ENCODE results near the gene SPATA45. TPM values are rescaled to one million over a fixed set of nuclear protein-coding genes. Genes with fewer than 3 reads are reported as not detected.

SPATA45 gene
- total and polyA plus RNA-seq, 2 donors (not counting 1 experiment from before 2014, with no cell fraction given), result 0.64 TPM; not detected in 1

GRCh38 chr1:212791676-212792395, 55.6 kb downstream of the SPATA45 start, which contains the start of the genes NSL1 and TATDN3:
Gene NSL1 (minus strand): TSS chr1:212791777. CDS start chr1:212791763, 14 bp downstream.
Gene TATDN3 (plus strand): TSS chr1:212791894. CDS start chr1:212791922, 28 bp downstream.
- Histone ChIP-seq H4K20me1 (ENCODE audit: control insufficient read depth, insufficient read depth, low read length, poor library complexity, severe bottlenecking) (peaks cover 9% of the 10 kb centered on the region), H3K27ac (ENCODE audit: low read length in 2 of 2) (peak within 1 kb of the TSS; percentile 91 to 92), H3K27me3 (replicated peaks in 1 of 4; ENCODE audit: control extremely low read depth in 1 of 4, control insufficient read depth in 3 of 4, insufficient read depth in 4 of 4, low read length in 3 of 4) (no peaks in the 10 kb centered on the region), H3K79me2 (ENCODE audit: control insufficient read depth, insufficient read depth, low read length) (peaks cover 62% of the 10 kb centered on the region), H3K4me3 (ENCODE audit: control extremely low read depth in 1 of 5, extremely low read depth in 1 of 5, insufficient read depth in 1 of 5, low read depth in 2 of 5, low read length in 4 of 5) (peak within 1 kb of the TSS; percentile 77 to 93 (median 83)), H3K9me3 (ENCODE audit: control extremely low read depth in 1 of 3, control insufficient read depth in 2 of 3, insufficient read depth in 1 of 3, low read length in 2 of 3) (no peaks in the 10 kb centered on the region), H3K4me2 (replicated peaks; ENCODE audit: low read depth, low read length, poor library complexity, severe bottlenecking) (peak within 1 kb of the TSS; percentile 85), H3K36me3 (replicated peaks in 1 of 2; ENCODE audit: control extremely low read depth in 1 of 2, control insufficient read depth in 1 of 2, extremely low read depth in 1 of 2, insufficient read depth in 2 of 2, low read length in 1 of 2) (peaks cover 2 to 7% of the 10 kb centered on the region in 2 experiments), H3K9ac (ENCODE audit: low read length) (peak within 1 kb of the TSS; percentile 82), H2AFZ (ENCODE audit: insufficient read depth, low read depth, low read length, poor library complexity, severe bottlenecking) (peak within 1 kb of the TSS; percentile 95), H3K4me1 (ENCODE audit: control insufficient read depth in 2 of 2, insufficient read depth in 2 of 2, low read length in 2 of 2) (peaks cover 39 to 61% of the 10 kb centered on the region in 2 donors)
- DNase-seq (peak; percentile 97), ATAC-seq (ENCODE audit: low read depth) (peak; percentile 72)
- Mint-ChIP-seq H3K27me3 (no peaks in the 10 kb centered on the region), H3K27ac (peak within 1 kb of the TSS; percentile 93), H3K4me1 (peaks cover 46% of the 10 kb centered on the region), H3K9me3 (ENCODE audit: insufficient read depth) (peaks cover 3% of the 10 kb centered on the region), H3K4me3 (peak within 1 kb of the TSS; percentile 93)
- intact Hi-C loops (cut with micrococcal nuclease), result loop anchor here (1.0 to 5.0 kb wide), 10 partner anchors 40 to 1535 kb away; partner anchors contain the start of genes ANGEL2, ATF3, DTL and FLVCR1
- TF ChIP-seq EZH2 (IDR thresholded peaks at IDR 0.05; ENCODE audit: borderline replicate concordance, insufficient read depth, low read depth, low read length, poor library complexity, severe bottlenecking) (no peak), CTCF (IDR thresholded peaks at IDR 0.05) (no peak)
- POLR2A ChIA-PET, result interaction anchor here (0.7 kb wide), 3 partner anchors 41 to 756 kb away, joined by 3 to 6 read pairs (median 3); partner anchors contain the start of gene DTL
- CTCF ChIA-PET, result interaction anchor here (0.9 to 5.8 kb wide), 9 partner anchors 10 to 315 kb away, joined by 3 to 20 read pairs (median 4); partner anchors contain the start of gene RPS6KC1
- WGBS (ENCODE audit: insufficient coverage), result under 1% methylated on average over 46 of the region's 46 CpGs
